ENCODE measurements around the gene ALDH1B1. TPM values are rescaled to one million over a fixed set of nuclear protein-coding genes. Genes with fewer than 3 reads are reported as not detected.

Gene ALDH1B1
- total and polyA plus RNA-seq, 9 of the 15 experiments (the other 6 are each of a cell fraction or from before 2014, with no cell fraction given): 8.6 to 46.5 (median 30.8) TPM

- Histone ChIP-seq H3K4me1 (replicated peaks in 1 of 2; ENCODE audit: control insufficient read depth in 2 of 2, insufficient read depth in 2 of 2, low read length in 2 of 2) (no peaks in the 10 kb centered on the region), H3K4me3 (no peak overlapping the region), H3K27me3 (ENCODE audit: control insufficient read depth in 2 of 2, insufficient read depth in 2 of 2, low read length in 2 of 2) (peaks cover 0 to 31% of the 10 kb centered on the region in 2 experiments; a peak in 2 of 5 replicates), H3K9me3 (replicated peaks; ENCODE audit: control insufficient read depth, insufficient read depth, low read depth, low read length) (no peaks in the 10 kb centered on the region), H3K9ac (ENCODE audit: insufficient read depth in 1 of 2, low read depth in 2 of 2, low read length in 2 of 2) (no peak overlapping the region), H3K36me3 (ENCODE audit: control insufficient read depth, insufficient read depth, low read length) (no peaks in the 10 kb centered on the region), H3K27ac (ENCODE audit: extremely low read depth, low read depth, low read length) (no peak overlapping the region), H3K79me2 (ENCODE audit: control insufficient read depth, insufficient read depth, low read length) (no peaks in the 10 kb centered on the region), H2AFZ (ENCODE audit: low read depth, low read length) (no peak overlapping the region), H3K4me2 (ENCODE audit: insufficient read depth, low read length) (no peak overlapping the region), H3K9me1 (ENCODE audit: control insufficient read depth, insufficient read depth, low read length) (no peaks in the 10 kb centered on the region), H4K20me1 (replicated peaks; ENCODE audit: control insufficient read depth, insufficient read depth, low read length) (0 out of 2 replicates have a peak, but pooled peaks cover 2% of the 10 kb centered on the region)
- FAIRE-seq: no peak
- 19% methylated on average over 2 of the region's 2 CpGs for WGBS (ENCODE audit: insufficient coverage, low coverage, missing lambda C conversion rate)
- ATAC-seq: no peak
- intact Hi-C loops (cut with micrococcal nuclease) (no loop called here), in situ Hi-C loops (cut with MboI) (no loop called here)
- no TSS peak for BruUV-seq (replicated peaks)
- TF ChIP-seq ZBED1 (IDR thresholded peaks at IDR 0.05) (no peak), ZNF12 (CRISPR knock-in tag; IDR thresholded peaks at IDR 0.05) (peak; percentile 90)
- no peak for DNase-seq (ENCODE audit: extremely low read depth in 1 of 4, low spot score in 3 of 4)
- ChIA-PET POLR2A (no interaction called here), CTCF (ENCODE audit: low intra/inter-chr PET ratio) (no interaction called here)
Observed at GRCh38 chr9:38436708-38437107, 44.2 kb downstream of the ALDH1B1 start.

DNA sequence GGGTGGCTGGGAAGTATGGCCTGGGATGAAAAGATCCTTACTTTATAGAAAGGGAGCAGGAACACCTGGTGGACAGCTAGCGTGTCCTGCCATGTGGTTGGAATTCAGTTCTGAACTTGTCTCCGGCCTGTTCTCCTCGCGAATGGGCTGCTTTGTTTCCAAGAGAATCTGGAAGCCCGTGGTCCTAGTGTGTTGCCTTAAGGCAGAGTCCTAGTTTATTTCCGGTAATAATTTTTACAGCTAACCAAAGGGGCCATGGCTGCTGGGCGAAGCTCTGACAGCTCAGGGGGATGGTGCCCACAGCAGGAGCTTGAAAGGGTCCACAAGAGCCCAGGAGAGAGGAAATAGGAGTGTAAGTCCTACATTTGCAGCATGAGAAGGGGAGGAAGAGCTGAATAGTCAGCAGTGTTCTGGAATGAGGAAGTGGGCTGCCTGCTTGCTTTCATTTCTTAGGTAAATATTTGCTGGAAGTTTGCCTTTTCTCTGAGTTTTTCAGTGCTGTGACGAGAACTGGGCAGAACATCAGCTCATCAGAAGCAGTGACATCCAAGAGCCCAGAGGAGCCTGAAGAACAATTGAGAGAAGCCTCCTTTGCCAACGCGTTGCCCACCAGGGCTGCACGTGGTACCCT lies 44.8 kb downstream of the ALDH1B1 start:
- H3K4me1 ChIP-seq (replicated peaks in 1 of 2; ENCODE audit: control insufficient read depth in 2 of 2, insufficient read depth in 2 of 2, low read length in 2 of 2): no peaks in the 10 kb centered on the region
- WGBS (ENCODE audit: insufficient coverage, low coverage, missing lambda C conversion rate): 3% methylated on average over 11 of the region's 11 CpGs
- no peaks in the 10 kb centered on the region for H3K36me3 ChIP-seq (ENCODE audit: control insufficient read depth, insufficient read depth, low read length)
- H3K79me2 ChIP-seq (ENCODE audit: control insufficient read depth, insufficient read depth, low read length): no peaks in the 10 kb centered on the region
- FAIRE-seq (no peak), DNase-seq (ENCODE audit: extremely low read depth in 1 of 4, low spot score in 3 of 4) (no peak), ATAC-seq (no peak)
- peak; percentile 30; the same call in 1 of the 2 replicates for TF ChIP-seq ELF1 (tag; IDR thresholded peaks at IDR 0.05)
- peak; percentile 89 for TF ChIP-seq SPI1 (IDR thresholded peaks at IDR 0.05; ENCODE audit: borderline replicate concordance, low read depth, low read length)
- TF ChIP-seq, protein P1, sequence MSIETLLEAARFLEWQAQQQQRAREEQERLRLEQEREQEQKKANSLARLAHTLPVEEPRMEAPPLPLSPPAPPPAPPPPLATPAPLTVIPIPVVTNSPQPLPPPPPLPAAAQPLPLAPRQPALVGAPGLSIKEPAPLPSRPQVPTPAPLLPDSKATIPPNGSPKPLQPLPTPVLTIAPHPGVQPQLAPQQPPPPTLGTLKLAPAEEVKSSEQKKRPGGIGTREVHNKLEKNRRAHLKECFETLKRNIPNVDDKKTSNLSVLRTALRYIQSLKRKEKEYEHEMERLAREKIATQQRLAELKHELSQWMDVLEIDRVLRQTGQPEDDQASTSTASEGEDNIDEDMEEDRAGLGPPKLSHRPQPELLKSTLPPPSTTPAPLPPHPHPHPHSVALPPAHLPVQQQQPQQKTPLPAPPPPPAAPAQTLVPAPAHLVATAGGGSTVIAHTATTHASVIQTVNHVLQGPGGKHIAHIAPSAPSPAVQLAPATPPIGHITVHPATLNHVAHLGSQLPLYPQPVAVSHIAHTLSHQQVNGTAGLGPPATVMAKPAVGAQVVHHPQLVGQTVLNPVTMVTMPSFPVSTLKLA (conservative IDR thresholded peaks at IDR 0.05): no peak
- peaks cover 0 to 30% of the 10 kb centered on the region in 2 experiments; a peak in 2 of 5 replicates for H3K27me3 ChIP-seq (ENCODE audit: control insufficient read depth in 2 of 2, insufficient read depth in 2 of 2, low read length in 2 of 2)
- intact Hi-C loops (cut with micrococcal nuclease): no loop called here
- in situ Hi-C loops (cut with MboI): no loop called here
- no peak overlapping the region for H3K4me3 ChIP-seq
- H3K4me2 ChIP-seq (ENCODE audit: insufficient read depth, low read length): no peak overlapping the region
- no TSS peak for BruUV-seq (replicated peaks)
- no peaks in the 10 kb centered on the region for H3K9me1 ChIP-seq (ENCODE audit: control insufficient read depth, insufficient read depth, low read length)
- 0 out of 2 replicates have a peak, but pooled peaks cover 2% of the 10 kb centered on the region for H4K20me1 ChIP-seq (replicated peaks; ENCODE audit: control insufficient read depth, insufficient read depth, low read length)
- H3K9me3 ChIP-seq (replicated peaks; ENCODE audit: control insufficient read depth, insufficient read depth, low read depth, low read length): no peaks in the 10 kb centered on the region
- H3K27ac ChIP-seq (ENCODE audit: extremely low read depth, low read depth, low read length): no peak overlapping the region
- ChIA-PET POLR2A (interaction anchor here (1.0 kb wide), 1 partner anchor 21 kb away, joined by 4 read pairs; no protein-coding TSS in a partner anchor), CTCF (ENCODE audit: low intra/inter-chr PET ratio) (no interaction called here)
- no peak overlapping the region for H3K9ac ChIP-seq (ENCODE audit: insufficient read depth in 1 of 2, low read depth in 2 of 2, low read length in 2 of 2)
- H2AFZ ChIP-seq (ENCODE audit: low read depth, low read length): no peak overlapping the region
